ENCODE measurements around the gene MYEF2.

MYEF2 gene

DNA sequence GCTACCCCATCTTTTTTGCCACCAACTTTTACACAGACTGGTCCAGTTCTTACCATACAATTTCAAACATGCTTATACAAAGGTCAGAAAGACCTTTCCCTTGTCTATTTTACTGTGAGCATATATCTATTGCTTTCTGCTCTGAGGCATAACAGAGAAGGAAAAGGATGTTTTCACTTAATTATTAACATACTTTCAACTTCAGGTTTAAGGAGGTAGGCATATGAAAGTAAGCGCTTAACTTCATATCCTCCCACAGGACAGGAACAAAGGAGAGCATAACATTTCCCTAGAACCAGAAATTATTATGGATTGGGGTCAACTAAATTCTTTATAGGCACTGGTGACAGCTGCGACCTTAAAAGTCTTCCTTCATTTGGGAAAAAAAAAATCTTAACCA, 1.1 kb downstream of the MYEF2 start:
- H3K9me3 ChIP-seq (ENCODE audit: insufficient read depth, low read length) = no peaks in the 10 kb centered on the region
- no peaks in the 10 kb centered on the region for H3K4me1 ChIP-seq (ENCODE audit: insufficient read depth, insufficient read length)
- DNase-seq (ENCODE audit: low read depth, low spot score) = no peak
- peak overlapping the region; percentile 59 for H3K4me3 ChIP-seq (ENCODE audit: insufficient read length, low read depth)
- no peaks in the 10 kb centered on the region for H3K36me3 ChIP-seq (ENCODE audit: insufficient read depth, insufficient read length, low read length)
- TF ChIP-seq ZNF274 (IDR thresholded peaks at IDR 0.05; ENCODE audit: low read depth, low read length) (no peak), YY1 (IDR thresholded peaks at IDR 0.05; ENCODE audit: insufficient read depth, insufficient read length) (no peak), SUZ12 (IDR thresholded peaks at IDR 0.05; ENCODE audit: extremely low read depth, insufficient read depth, insufficient read length) (no peak)
- H3K27me3 ChIP-seq (ENCODE audit: insufficient read depth, insufficient read length) = no peaks in the 10 kb centered on the region
- peak overlapping the region; percentile 21 for H3K9ac ChIP-seq (ENCODE audit: insufficient read length, low read depth)

DNA sequence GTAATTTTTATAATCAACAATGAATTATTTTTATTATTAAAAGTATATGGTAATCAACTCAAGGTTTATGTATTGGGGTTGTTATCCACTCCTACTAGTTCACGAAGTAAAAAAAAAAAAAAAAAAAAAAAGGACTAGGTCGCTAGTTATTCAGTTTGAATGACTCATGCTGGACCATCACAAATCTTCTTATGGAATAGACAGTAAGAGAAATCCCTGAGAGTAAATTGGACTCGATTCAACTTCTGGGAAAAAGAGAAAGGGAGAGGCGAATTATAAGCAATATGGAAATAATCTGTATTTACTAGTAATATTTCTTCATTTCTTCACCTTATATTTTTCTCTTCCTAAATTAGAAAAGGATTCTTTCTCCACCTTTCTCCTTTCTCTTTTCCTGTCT, 2.0 kb downstream of the MYEF2 start:
- DNase-seq (ENCODE audit: low read depth, low spot score) = no peak
- no peak overlapping the region for H3K4me3 ChIP-seq (ENCODE audit: insufficient read length, low read depth)
- no peaks in the 10 kb centered on the region for H3K4me1 ChIP-seq (ENCODE audit: insufficient read depth, insufficient read length)
- no peak overlapping the region for H3K9ac ChIP-seq (ENCODE audit: insufficient read length, low read depth)
- no peaks in the 10 kb centered on the region for H3K36me3 ChIP-seq (ENCODE audit: insufficient read depth, insufficient read length, low read length)
- TF ChIP-seq SUZ12 (IDR thresholded peaks at IDR 0.05; ENCODE audit: extremely low read depth, insufficient read depth, insufficient read length) = no peak
- no peak for TF ChIP-seq ZNF274 (IDR thresholded peaks at IDR 0.05; ENCODE audit: low read depth, low read length)
- no peak for TF ChIP-seq YY1 (IDR thresholded peaks at IDR 0.05; ENCODE audit: insufficient read depth, insufficient read length)
- no peaks in the 10 kb centered on the region for H3K27me3 ChIP-seq (ENCODE audit: insufficient read depth, insufficient read length)
- no peaks in the 10 kb centered on the region for H3K9me3 ChIP-seq (ENCODE audit: insufficient read depth, low read length)

DNA sequence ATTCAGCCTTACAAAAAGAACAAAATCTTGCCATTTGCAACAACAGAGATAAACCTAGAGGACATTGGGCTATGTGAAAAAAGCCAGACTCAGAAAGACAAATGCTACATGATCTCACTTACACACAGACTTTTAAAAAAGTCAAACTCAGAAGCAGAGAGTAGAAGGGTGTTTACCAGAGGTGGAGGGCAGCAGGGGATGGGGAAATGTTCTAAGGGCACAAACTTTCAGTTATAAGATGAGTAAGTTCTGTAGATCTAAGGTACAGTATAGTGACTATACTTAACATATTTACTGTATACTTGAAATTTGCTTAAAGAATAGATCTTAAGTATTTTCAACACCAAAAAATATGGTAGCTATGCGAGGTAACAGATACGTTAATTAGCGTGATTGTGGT, 3.0 kb downstream of the MYEF2 start:
- Histone ChIP-seq H3K9ac (ENCODE audit: insufficient read length, low read depth) (no peak overlapping the region), H3K27me3 (ENCODE audit: insufficient read depth, insufficient read length) (no peaks in the 10 kb centered on the region), H3K4me1 (ENCODE audit: insufficient read depth, insufficient read length) (no peaks in the 10 kb centered on the region), H3K9me3 (ENCODE audit: insufficient read depth, low read length) (no peaks in the 10 kb centered on the region), H3K36me3 (ENCODE audit: insufficient read depth, insufficient read length, low read length) (no peaks in the 10 kb centered on the region), H3K4me3 (ENCODE audit: insufficient read length, low read depth) (no peak overlapping the region)
- no peak for DNase-seq (ENCODE audit: low read depth, low spot score)
- TF ChIP-seq ZNF274 (IDR thresholded peaks at IDR 0.05; ENCODE audit: low read depth, low read length) = no peak
- no peak for TF ChIP-seq SUZ12 (IDR thresholded peaks at IDR 0.05; ENCODE audit: extremely low read depth, insufficient read depth, insufficient read length)
- no peak for TF ChIP-seq YY1 (IDR thresholded peaks at IDR 0.05; ENCODE audit: insufficient read depth, insufficient read length)

DNA sequence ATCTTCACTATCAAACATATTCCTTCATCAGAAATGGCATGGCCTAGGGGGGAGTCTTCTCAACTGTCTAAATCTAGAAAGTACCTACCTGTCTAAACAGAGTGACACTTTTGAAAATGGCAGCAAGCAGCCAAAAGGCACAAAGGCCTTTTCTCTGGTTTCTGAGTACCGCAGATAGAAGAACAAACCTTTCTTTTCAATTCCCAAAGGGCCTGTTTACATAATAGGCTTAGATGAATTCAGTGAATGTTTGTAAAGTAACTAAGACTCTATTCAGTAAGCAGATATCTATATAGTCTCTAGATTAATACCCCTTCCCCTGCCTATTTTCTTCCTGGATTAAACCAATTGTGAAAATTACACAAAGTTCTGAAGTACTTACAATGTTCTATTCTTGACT, 7.1 kb downstream of the MYEF2 start:
- Histone ChIP-seq H3K4me3 (ENCODE audit: insufficient read length, low read depth) (no peak overlapping the region), H3K4me1 (ENCODE audit: insufficient read depth, insufficient read length) (no peaks in the 10 kb centered on the region), H3K36me3 (ENCODE audit: insufficient read depth, insufficient read length, low read length) (no peaks in the 10 kb centered on the region), H3K9ac (ENCODE audit: insufficient read length, low read depth) (no peak overlapping the region), H3K27me3 (ENCODE audit: insufficient read depth, insufficient read length) (no peaks in the 10 kb centered on the region), H3K9me3 (ENCODE audit: insufficient read depth, low read length) (no peaks in the 10 kb centered on the region)
- TF ChIP-seq SUZ12 (IDR thresholded peaks at IDR 0.05; ENCODE audit: extremely low read depth, insufficient read depth, insufficient read length) (no peak), YY1 (IDR thresholded peaks at IDR 0.05; ENCODE audit: insufficient read depth, insufficient read length) (no peak), ZNF274 (IDR thresholded peaks at IDR 0.05; ENCODE audit: low read depth, low read length) (no peak)
- DNase-seq (ENCODE audit: low read depth, low spot score) = no peak

DNA sequence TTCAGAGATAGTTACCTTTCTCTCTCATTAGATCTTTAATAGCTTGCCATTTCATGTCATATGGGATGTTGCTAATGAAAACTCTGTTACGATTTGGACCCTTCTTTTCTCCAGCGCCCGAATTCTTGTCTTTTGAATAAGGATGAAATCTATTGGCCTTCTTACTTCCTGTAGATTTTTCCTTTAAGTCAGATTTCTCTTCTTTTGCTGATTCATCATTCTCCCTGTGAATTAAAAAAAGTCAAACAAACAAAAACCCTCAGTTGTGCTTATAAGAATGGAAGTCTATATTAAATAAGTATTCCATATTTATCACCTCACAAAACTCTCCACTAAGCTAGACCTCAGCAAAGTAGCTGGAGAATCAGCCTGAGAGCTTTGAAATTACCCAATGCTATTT, 9.5 kb downstream of the MYEF2 start:
- peaks cover 2% of the 10 kb centered on the region for H3K36me3 ChIP-seq (ENCODE audit: insufficient read depth, insufficient read length, low read length)
- TF ChIP-seq YY1 (IDR thresholded peaks at IDR 0.05; ENCODE audit: insufficient read depth, insufficient read length) (no peak), SUZ12 (IDR thresholded peaks at IDR 0.05; ENCODE audit: extremely low read depth, insufficient read depth, insufficient read length) (no peak), ZNF274 (IDR thresholded peaks at IDR 0.05; ENCODE audit: low read depth, low read length) (no peak)
- no peaks in the 10 kb centered on the region for H3K4me1 ChIP-seq (ENCODE audit: insufficient read depth, insufficient read length)
- H3K9ac ChIP-seq (ENCODE audit: insufficient read length, low read depth) = no peak overlapping the region
- H3K9me3 ChIP-seq (ENCODE audit: insufficient read depth, low read length) = no peaks in the 10 kb centered on the region
- DNase-seq (ENCODE audit: low read depth, low spot score) = no peak
- no peaks in the 10 kb centered on the region for H3K27me3 ChIP-seq (ENCODE audit: insufficient read depth, insufficient read length)
- H3K4me3 ChIP-seq (ENCODE audit: insufficient read length, low read depth) = no peak overlapping the region

DNA sequence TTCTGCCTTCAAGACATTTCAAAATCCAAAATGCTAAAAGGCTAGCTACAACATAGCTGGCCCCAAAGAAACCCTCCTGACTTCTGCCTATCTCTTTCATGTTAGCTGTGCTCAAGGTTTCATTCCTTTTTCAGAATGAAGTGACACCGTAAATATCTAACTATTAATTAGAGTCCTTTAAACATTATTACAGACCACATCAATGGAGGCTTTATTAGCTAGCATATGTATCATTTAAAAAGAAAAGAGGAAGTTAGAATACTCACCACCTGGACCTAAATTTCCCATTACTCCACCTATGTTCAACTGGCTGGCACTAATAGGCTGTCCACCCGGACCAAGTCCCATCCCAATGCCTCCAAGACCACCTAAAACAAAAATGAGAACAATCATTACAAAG, 24.6 kb downstream of the MYEF2 start:
- DNase-seq (ENCODE audit: low read depth, low spot score) = no peak
- Histone ChIP-seq H3K9me3 (ENCODE audit: insufficient read depth, low read length) (no peaks in the 10 kb centered on the region), H3K4me1 (ENCODE audit: insufficient read depth, insufficient read length) (no peaks in the 10 kb centered on the region), H3K27me3 (ENCODE audit: insufficient read depth, insufficient read length) (no peaks in the 10 kb centered on the region), H3K4me3 (ENCODE audit: insufficient read length, low read depth) (no peak overlapping the region), H3K36me3 (ENCODE audit: insufficient read depth, insufficient read length, low read length) (peaks cover 25% of the 10 kb centered on the region), H3K9ac (ENCODE audit: insufficient read length, low read depth) (no peak overlapping the region)
- no peak for TF ChIP-seq ZNF274 (IDR thresholded peaks at IDR 0.05; ENCODE audit: low read depth, low read length)
- no peak for TF ChIP-seq YY1 (IDR thresholded peaks at IDR 0.05; ENCODE audit: insufficient read depth, insufficient read length)
- no peak for TF ChIP-seq SUZ12 (IDR thresholded peaks at IDR 0.05; ENCODE audit: extremely low read depth, insufficient read depth, insufficient read length)

DNA sequence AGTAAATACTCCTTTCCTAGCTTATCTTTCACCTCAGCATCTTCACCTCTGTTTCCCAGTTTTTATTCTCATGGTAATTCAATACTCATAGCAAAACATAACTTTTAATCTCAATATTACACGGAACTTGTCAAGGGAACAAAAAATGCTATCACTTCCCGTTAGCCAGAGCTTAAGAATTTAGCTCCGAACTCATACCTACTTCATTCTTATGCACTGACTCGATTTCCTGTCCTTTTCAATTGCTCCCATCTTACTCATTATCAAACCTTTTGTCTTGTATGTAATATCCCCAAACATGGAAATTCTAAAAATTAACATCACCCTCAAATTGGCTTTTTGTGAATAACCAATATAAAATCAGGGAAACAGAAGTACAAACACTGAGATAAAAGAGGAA, 28.2 kb downstream of the MYEF2 start:
- no peak for TF ChIP-seq ZNF274 (IDR thresholded peaks at IDR 0.05; ENCODE audit: low read depth, low read length)
- TF ChIP-seq SUZ12 (IDR thresholded peaks at IDR 0.05; ENCODE audit: extremely low read depth, insufficient read depth, insufficient read length) = no peak
- TF ChIP-seq YY1 (IDR thresholded peaks at IDR 0.05; ENCODE audit: insufficient read depth, insufficient read length) = no peak
- Histone ChIP-seq H3K9me3 (ENCODE audit: insufficient read depth, low read length) (no peaks in the 10 kb centered on the region), H3K4me1 (ENCODE audit: insufficient read depth, insufficient read length) (no peaks in the 10 kb centered on the region), H3K4me3 (ENCODE audit: insufficient read length, low read depth) (no peak overlapping the region), H3K36me3 (ENCODE audit: insufficient read depth, insufficient read length, low read length) (peaks cover 29% of the 10 kb centered on the region), H3K27me3 (ENCODE audit: insufficient read depth, insufficient read length) (no peaks in the 10 kb centered on the region), H3K9ac (ENCODE audit: insufficient read length, low read depth) (no peak overlapping the region)
- DNase-seq (ENCODE audit: low read depth, low spot score) = peak; percentile 0

DNA sequence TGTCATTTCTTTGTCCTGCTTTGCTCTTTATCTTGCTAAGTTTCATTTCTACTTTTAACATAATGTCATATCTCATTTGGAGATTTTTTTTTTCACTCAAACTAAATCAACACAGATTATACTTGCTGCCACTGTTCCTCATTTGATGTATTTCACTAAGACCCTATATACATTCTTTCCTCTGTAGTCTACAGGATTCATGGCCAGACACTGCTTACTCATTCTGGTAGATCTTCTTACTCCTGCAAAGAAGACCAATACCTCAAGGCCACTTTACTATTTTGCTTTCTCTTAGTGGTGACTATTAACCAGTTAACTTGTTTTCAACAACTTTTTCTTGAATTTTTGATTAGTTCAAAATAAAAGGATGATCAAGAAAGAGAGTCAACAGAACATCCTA, 30.7 kb downstream of the MYEF2 start:
- no peaks in the 10 kb centered on the region for H3K4me1 ChIP-seq (ENCODE audit: insufficient read depth, insufficient read length)
- no peaks in the 10 kb centered on the region for H3K9me3 ChIP-seq (ENCODE audit: insufficient read depth, low read length)
- H3K9ac ChIP-seq (ENCODE audit: insufficient read length, low read depth) = no peak overlapping the region
- peaks cover 23% of the 10 kb centered on the region for H3K36me3 ChIP-seq (ENCODE audit: insufficient read depth, insufficient read length, low read length)
- no peak overlapping the region for H3K4me3 ChIP-seq (ENCODE audit: insufficient read length, low read depth)
- TF ChIP-seq SUZ12 (IDR thresholded peaks at IDR 0.05; ENCODE audit: extremely low read depth, insufficient read depth, insufficient read length) = no peak
- no peak for TF ChIP-seq ZNF274 (IDR thresholded peaks at IDR 0.05; ENCODE audit: low read depth, low read length)
- TF ChIP-seq YY1 (IDR thresholded peaks at IDR 0.05; ENCODE audit: insufficient read depth, insufficient read length) = no peak
- DNase-seq (ENCODE audit: low read depth, low spot score) = no peak
- no peaks in the 10 kb centered on the region for H3K27me3 ChIP-seq (ENCODE audit: insufficient read depth, insufficient read length)
